Ovary (tissue), 9 donors: ENCODE data around the gene MAFG. TPM values are rescaled to one million over a fixed set of nuclear protein-coding genes. Genes with fewer than 3 reads are reported as not detected.

Experiments
- DNase-seq, 5 donors: peaks; one replicate each; pipeline ENCODE4 v3.0.0-alpha.2; 2019 to 2020
- H3K27ac ChIP-seq, 2 donors: fragments of 200-600 bp; one replicate each; pipeline versions ENCODE4 v1.5.1 to v1.8.0; 2019 to 2022
- H3K27me3 ChIP-seq: fragments of 200-600 bp; one replicate; pipeline ENCODE4 v1.8.0; 2022
- H3K36me3 ChIP-seq: fragments of 200-600 bp; sonication (generic); one replicate; pipeline ENCODE4 v1.5.1; 2019
- H3K4me1 ChIP-seq: one replicate; pipeline ENCODE4 v1.8.1; 2013; ENCODE audit warnings: mild to moderate bottlenecking, moderate library complexity; ENCODE audit not compliant: insufficient read depth
- H3K4me3 ChIP-seq: fragments of 200-600 bp; sonication (generic); one replicate; pipeline ENCODE4 v1.5.1; 2017
- H3K9me3 ChIP-seq, 2 donors: fragments of 200-600 bp in 1 of 2; sonication (generic) in 1 of 2; one replicate each; pipeline versions ENCODE4 v1.5.1 to v1.8.1; 2013 to 2019; ENCODE audit warnings: mild to moderate bottlenecking in 1 of 2, moderate library complexity in 1 of 2
- EP300 ChIP-seq: sonication (generic); formaldehyde crosslinking; IDR thresholded peaks from one replicate; pipeline ENCODE4 v1.6.1; 2017; ENCODE audit warnings: antibody characterized with exemption
- POLR2A ChIP-seq: fragments of 450-650 bp; IDR thresholded peaks from one replicate; pipeline ENCODE4 v1.6.1; 2017; ENCODE audit warnings: antibody characterized with exemption, mild to moderate bottlenecking, moderate library complexity
- WGBS, 3 donors: extraction: QIAGEN DNeasy Blood & Tissue Kit in 1 of 3; methylation state at CpG; one replicate each; pipeline versions ENCODE4 v1.1.5 to v1.1.7; 2013 to 2017; 5-methylcytosine and 5-hydroxymethylcytosine counted together
- intact Hi-C, 4 donors: fragments of 100-400 bp; cut with DNase I; formaldehyde crosslinking; loops; one replicate each; pipeline versions ENCODE4 v1.11.0 to v1.15.1; 2022 to 2023
- polyA plus RNA-seq, 2 donors: library from polyadenylated mRNA; stranded (reverse); fragments of 200-250 nt in 1 of 2; fragments of 350-450 nt in 1 of 2; fragmentation: Illumina TruSeq in 1 of 2; extraction: RNeasy Lipid Tissue Mini Kit (QIAGEN cat#74804) in 1 of 2; gene quantifications; one replicate each; pipeline ENCODE4 v1.2.3, GENCODE V29; 2013 to 2014
- total RNA-seq, 7 donors: library from RNA; depleted of rRNA in 2 of 7; stranded (reverse); fragments of >200 nt in 2 of 7; fragmentation: NEBNext Ultra II Directional in 3 of 7; extraction: Animal tissue kit (Norgen Biotek cat#: 25700) in 3 of 7; gene quantifications; one replicate each; pipeline versions ENCODE4 v1.1.0 to v1.2.4, GENCODE V29; 2016 to 2023
- TF ChIP-seq, protein P1 (sequence below), 3 donors: fragments of 450-650 bp in 2 of 3; fragments of 200-600 bp in 1 of 3; IDR thresholded peaks; one replicate each; pipeline versions ENCODE4 v1.5.1 to v1.8.0; 2016 to 2022; ENCODE audit warnings: antibody characterized with exemption in 3 of 3, mild to moderate bottlenecking in 1 of 3
- donor health status: DM: no; HTN: no; CAD: no; lungs with moderate emphysema.
- donor health status: DM: no; HTN: no; CAD: no.
- donor health status: Bipolar disorder and iron deficiency.
- donor health status: DM: yes; HTN: yes; CAD: no.
- donor health status: DM: no; HTN: no; CAD: no.
- donor health status: DM: yes; HTN: yes; CAD: no.

MAFG gene
- total and polyA plus RNA-seq, 9 donors = 9.5 to 21.1 (median 13.9) TPM

DNA sequence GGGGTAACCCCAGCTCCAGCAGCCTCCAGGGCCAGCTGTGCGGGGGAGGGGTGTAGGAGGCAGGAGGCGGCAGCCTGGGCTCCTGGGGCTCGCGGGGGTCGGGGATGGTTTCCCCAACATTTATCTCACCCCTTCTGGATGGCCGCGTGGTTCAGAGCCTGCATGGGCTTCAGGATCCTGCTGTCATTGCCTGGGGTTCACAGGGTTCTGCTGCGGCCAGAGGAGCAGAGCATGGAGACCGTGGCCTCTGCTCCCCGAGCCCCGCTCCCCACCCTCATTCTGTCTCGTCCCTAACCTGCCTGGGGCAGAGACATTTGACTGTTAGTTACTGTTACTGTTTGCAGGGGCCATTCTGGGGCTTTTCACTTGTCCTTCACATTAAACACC, 14.6 kb upstream of the MAFG start:
- Histone ChIP-seq H3K4me3 (no peak overlapping the region), H3K27me3 (no peaks in the 10 kb centered on the region), H3K4me1 (peaks cover 2% of the 10 kb centered on the region), H3K9me3 (no peaks in the 10 kb centered on the region), H3K27ac (no peak overlapping the region), H3K36me3 (no peaks in the 10 kb centered on the region)
- intact Hi-C loops = no loop called here
- TF ChIP-seq POLR2A = no peak
- no peak for TF ChIP-seq EP300
- TF ChIP-seq, protein P1, sequence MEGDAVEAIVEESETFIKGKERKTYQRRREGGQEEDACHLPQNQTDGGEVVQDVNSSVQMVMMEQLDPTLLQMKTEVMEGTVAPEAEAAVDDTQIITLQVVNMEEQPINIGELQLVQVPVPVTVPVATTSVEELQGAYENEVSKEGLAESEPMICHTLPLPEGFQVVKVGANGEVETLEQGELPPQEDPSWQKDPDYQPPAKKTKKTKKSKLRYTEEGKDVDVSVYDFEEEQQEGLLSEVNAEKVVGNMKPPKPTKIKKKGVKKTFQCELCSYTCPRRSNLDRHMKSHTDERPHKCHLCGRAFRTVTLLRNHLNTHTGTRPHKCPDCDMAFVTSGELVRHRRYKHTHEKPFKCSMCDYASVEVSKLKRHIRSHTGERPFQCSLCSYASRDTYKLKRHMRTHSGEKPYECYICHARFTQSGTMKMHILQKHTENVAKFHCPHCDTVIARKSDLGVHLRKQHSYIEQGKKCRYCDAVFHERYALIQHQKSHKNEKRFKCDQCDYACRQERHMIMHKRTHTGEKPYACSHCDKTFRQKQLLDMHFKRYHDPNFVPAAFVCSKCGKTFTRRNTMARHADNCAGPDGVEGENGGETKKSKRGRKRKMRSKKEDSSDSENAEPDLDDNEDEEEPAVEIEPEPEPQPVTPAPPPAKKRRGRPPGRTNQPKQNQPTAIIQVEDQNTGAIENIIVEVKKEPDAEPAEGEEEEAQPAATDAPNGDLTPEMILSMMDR (IDR thresholded peaks at IDR 0.05) = no peak
- no peak for DNase-seq
- 21 to 44% (median 33%) methylated on average over 11 to 12 of the region's 12 CpGs for WGBS, 3 donors

DNA sequence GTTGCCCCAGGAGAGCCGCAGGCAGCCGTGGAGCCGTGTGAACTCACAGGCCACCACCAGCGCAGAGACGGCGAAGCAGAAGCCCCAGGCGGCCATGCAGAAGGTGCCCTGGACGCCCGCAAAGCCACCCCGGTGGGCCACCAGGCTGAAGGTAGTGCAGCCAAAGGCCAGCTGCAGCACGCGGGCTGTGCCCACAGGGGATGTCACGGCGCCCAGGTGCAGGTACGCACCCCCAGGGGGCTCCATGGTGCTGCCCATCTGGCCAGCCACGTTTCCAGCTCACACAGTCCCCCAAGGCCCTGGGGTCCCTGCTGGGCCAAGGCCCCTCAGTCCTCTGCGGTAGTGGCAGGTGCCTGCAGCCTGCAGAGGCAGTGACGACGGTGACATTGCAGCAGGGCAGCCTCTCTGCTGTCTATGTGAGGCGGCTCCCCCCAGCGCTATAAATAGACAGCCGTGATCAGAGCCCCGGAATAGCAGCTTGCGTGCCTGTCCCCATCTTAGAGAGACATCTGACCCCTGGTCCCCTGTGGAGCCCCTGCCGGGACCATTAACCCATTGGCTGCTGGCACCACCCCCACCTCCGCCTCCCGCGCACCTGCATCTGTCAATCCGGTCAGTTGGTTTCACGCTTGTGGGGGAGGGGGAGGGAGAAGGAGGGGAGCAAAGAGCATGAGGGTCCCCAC, 14.1 kb upstream of the MAFG start:
- 35 to 51% (median 44%) methylated on average over 29 to 30 of the region's 30 CpGs for WGBS, 3 donors
- Histone ChIP-seq H3K4me3 (no peak overlapping the region), H3K27ac (no peak overlapping the region), H3K9me3 (no peaks in the 10 kb centered on the region), H3K36me3 (no peaks in the 10 kb centered on the region), H3K4me1 (peaks cover 5% of the 10 kb centered on the region), H3K27me3 (no peaks in the 10 kb centered on the region)
- peak in 1 of 5 donors; percentile 23 for DNase-seq
- intact Hi-C loops = no loop called here
- TF ChIP-seq, protein P1 (IDR thresholded peaks at IDR 0.05) = no peak
- TF ChIP-seq POLR2A = no peak
- no peak for TF ChIP-seq EP300

DNA sequence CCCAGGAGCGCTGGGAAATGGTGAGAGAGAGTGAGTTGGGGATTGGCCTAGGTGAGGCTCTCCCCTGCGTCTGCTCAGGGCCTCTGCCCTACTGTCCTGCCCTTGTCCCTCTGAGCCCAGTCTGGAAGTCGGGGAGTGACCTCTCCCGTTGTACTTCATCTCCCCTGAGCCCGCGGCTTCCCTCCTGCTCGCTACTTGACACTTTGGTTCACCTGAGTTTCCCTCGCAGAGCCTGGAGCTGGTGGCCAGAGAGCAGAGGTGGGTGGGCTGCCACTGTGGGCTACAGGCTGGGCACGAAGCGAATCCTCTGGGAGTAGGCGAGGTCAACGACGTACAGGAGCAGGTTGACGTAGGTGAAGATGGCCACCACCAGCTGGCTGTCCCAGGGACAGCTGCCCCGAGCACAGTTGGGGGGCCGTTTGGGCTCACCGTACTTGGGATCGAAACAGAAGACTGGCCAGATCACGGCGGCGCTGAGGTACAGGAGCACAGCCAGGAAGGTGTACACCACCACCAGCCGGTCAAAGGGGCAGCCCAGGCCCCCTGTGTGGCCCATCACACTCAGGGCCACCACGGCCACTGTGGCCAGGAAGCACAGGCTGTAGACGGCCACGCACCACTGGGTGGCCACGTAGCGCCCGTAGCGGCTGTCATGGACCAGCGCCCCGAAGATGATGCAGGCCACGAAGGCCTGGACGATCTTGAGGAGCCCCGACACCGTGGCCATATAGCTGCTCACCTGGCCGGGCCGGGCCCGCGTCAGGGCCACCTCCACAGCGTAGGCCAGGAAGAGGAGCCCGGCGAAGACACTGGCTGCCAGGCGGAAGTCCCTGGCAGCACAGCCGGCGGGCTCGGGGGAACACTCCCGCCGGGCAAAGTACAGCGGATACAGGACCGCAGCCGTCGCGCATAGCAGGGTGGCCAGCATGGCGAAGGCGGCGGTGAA, 13.3 kb upstream of the MAFG start:
- H3K4me3 ChIP-seq = no peak overlapping the region
- no peaks in the 10 kb centered on the region for H3K27me3 ChIP-seq
- 84 to 90% (median 88%) methylated on average over 54 to 56 of the region's 56 CpGs for WGBS, 3 donors
- TF ChIP-seq, protein P1 (IDR thresholded peaks at IDR 0.05) = no peak
- TF ChIP-seq POLR2A (no peak), EP300 (no peak)
- DNase-seq = peak in 1 of 5 donors; percentile 21
- no peaks in the 10 kb centered on the region for H3K36me3 ChIP-seq
- no peaks in the 10 kb centered on the region for H3K9me3 ChIP-seq
- no peak overlapping the region for H3K27ac ChIP-seq
- intact Hi-C loops = no loop called here
- H3K4me1 ChIP-seq = peaks cover 6% of the 10 kb centered on the region

DNA sequence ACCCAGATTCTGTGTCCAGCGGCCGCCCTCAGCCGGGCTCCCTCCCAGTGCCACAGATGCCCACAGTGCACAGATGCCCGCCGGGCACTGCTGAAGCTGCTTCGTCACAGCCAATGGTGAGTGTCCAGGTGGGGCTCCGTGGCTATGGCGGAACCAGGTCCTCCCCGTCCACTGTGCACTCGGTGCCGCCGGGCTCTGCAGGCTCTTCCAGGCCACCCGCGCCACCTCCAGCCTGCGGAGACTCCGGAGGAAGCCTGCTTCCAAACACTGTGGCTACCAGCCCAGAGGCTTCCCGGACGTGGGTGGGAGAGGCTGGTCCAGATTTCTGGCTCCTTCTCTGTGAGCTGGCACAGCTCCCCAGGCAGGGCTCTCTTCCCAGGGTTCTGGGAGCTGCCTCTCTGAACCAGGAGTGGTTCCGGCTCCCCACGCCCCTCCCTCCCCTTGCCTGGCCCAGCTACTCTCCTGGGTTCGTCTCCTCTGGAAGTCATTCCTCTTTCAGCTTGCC, 12.4 kb upstream of the MAFG start:
- intact Hi-C loops = no loop called here
- H3K27ac ChIP-seq = no peak overlapping the region
- H3K4me1 ChIP-seq = peaks cover 6% of the 10 kb centered on the region
- H3K9me3 ChIP-seq = no peaks in the 10 kb centered on the region
- no peaks in the 10 kb centered on the region for H3K27me3 ChIP-seq
- WGBS, 3 donors = 52 to 56% (median 52%) methylated on average over 18 to 21 of the region's 21 CpGs
- H3K36me3 ChIP-seq = no peaks in the 10 kb centered on the region
- DNase-seq = peak in 4 of 5 donors; percentile 48 to 66 (median 58)
- TF ChIP-seq POLR2A = no peak
- TF ChIP-seq EP300 = no peak
- TF ChIP-seq, protein P1 (IDR thresholded peaks at IDR 0.05) = no peak
- no peak overlapping the region for H3K4me3 ChIP-seq
